GM18867 (cell line): Measurements from ENCODE around the gene LRRC3C.
A peak's percentile ranks its signal among the peaks of the same experiment; 100 is the strongest.
"Not testable (repeated sequence)": the region's sequence is repeated elsewhere in the genome, so short reads cannot be mapped to it uniquely, and the experiment has no call there.

Experiments used
- ATAC-seq: cut with Tn5 transposase; IDR thresholded peaks from one replicate; pipeline ENCODE4 v1.9.1; 2021; ENCODE audit warnings: mild to moderate bottlenecking, moderate library complexity; ENCODE audit not compliant: unreplicated experiment

Gene LRRC3C

GRCh38 chr17:39927101-39927928 is at the start of gene LRRC3C, which contains the start of gene ORMDL3:
Gene LRRC3C, plus strand, starts transcription at chr17:39927732. Its CDS starts 13,792 bp downstream, at chr17:39941524.
Gene ORMDL3, minus strand, starts transcription at chr17:39927601. Its CDS starts 3,398 bp downstream, at chr17:39924203.
- peak; percentile 76 for ATAC-seq

- ATAC-seq, result not testable (repeated sequence)
Observed at GRCh38 chr17:39886102-39886501, 41.4 kb upstream of the LRRC3C start.

- no peak for ATAC-seq
Observed at GRCh38 chr17:39887078-39887477, 40.5 kb upstream of the LRRC3C start.

- no peak for ATAC-seq
Observed at GRCh38 chr17:39889200-39889599, 38.3 kb upstream of the LRRC3C start.

GRCh38 chr17:39894681-39895376 is 32.7 kb upstream of the LRRC3C start:
- ATAC-seq, result no peak

- ATAC-seq, result no peak
Observed at GRCh38 chr17:39898088-39898487, 29.4 kb upstream of the LRRC3C start.

GRCh38 chr17:39899215-39899614 is 28.3 kb upstream of the LRRC3C start:
- ATAC-seq, result no peak

- not testable (repeated sequence) for ATAC-seq
Observed at GRCh38 chr17:39902027-39902426, 25.5 kb upstream of the LRRC3C start.

- ATAC-seq, result no peak
Observed at GRCh38 chr17:39903158-39903884, 24.2 kb upstream of the LRRC3C start.

GRCh38 chr17:39904990-39905288 is 22.6 kb upstream of the LRRC3C start:
- no peak for ATAC-seq

- ATAC-seq, result no peak
Observed at GRCh38 chr17:39908789-39909352, 18.7 kb upstream of the LRRC3C start.

- no peak for ATAC-seq
Observed at GRCh38 chr17:39913989-39914388, 13.5 kb upstream of the LRRC3C start.

- ATAC-seq, result no peak
Observed at GRCh38 chr17:39915559-39915958, 12.0 kb upstream of the LRRC3C start.

- ATAC-seq, result no peak
Observed at GRCh38 chr17:39916918-39917317, 10.6 kb upstream of the LRRC3C start.

- no peak for ATAC-seq
Observed at GRCh38 chr17:39919087-39919683, 8.3 kb upstream of the LRRC3C start.

GRCh38 chr17:39920218-39921210 is 7.0 kb upstream of the LRRC3C start:
- ATAC-seq, result no peak

- ATAC-seq, result no peak
Observed at GRCh38 chr17:39921323-39921722, 6.2 kb upstream of the LRRC3C start.

- ATAC-seq, result no peak
Observed at GRCh38 chr17:39922006-39922405, 5.5 kb upstream of the LRRC3C start.

GRCh38 chr17:39923230-39923629 is 4.3 kb upstream of the LRRC3C start:
- no peak for ATAC-seq
